Lung (tissue), 12 donors: ENCODE measurements around the gene DENND2A. TPM values are rescaled to one million over a fixed set of nuclear protein-coding genes. Genes with fewer than 3 reads are reported as not detected.

Experiments
- ATAC-seq: fragments of 200-7000 bp; cut with Tn5 transposase; one replicate; pipeline ENCODE4 v1.9.1; 2020; ENCODE audit warnings: moderate number of reproducible peaks; ENCODE audit not compliant: insufficient read depth, low FRiP score
- DNase-seq, 3 donors: peaks; one replicate each; pipeline ENCODE4 v3.0.0-alpha.2; 2013 to 2017
- H3K27ac ChIP-seq, 2 donors: one replicate each; pipeline ENCODE4 v1.5.1; 2013; ENCODE audit warnings: mild to moderate bottlenecking in 2 of 2, moderate library complexity in 2 of 2, control low read depth in 1 of 2, inconsistent platforms in 1 of 2, low read depth in 1 of 2, low read length in 1 of 2
- H3K27me3 ChIP-seq, 3 donors: one replicate each; pipeline ENCODE4 v1.5.1; 2013; ENCODE audit warnings: low read length in 2 of 3; ENCODE audit not compliant: control insufficient read depth in 3 of 3, insufficient read depth in 3 of 3
- H3K36me3 ChIP-seq, 4 donors: one replicate each; pipeline ENCODE4 v1.5.1; 2013; ENCODE audit warnings: low read length in 4 of 4, mild to moderate bottlenecking in 1 of 4, moderate library complexity in 1 of 4; ENCODE audit not compliant: control insufficient read depth in 4 of 4, insufficient read depth in 4 of 4
- H3K4me1 ChIP-seq, 5 donors: one replicate each; pipeline ENCODE4 v1.5.1; 2013; ENCODE audit warnings: low read length in 5 of 5, mild to moderate bottlenecking in 2 of 5, moderate library complexity in 1 of 5; ENCODE audit not compliant: control insufficient read depth in 5 of 5, insufficient read depth in 5 of 5
- H3K4me3 ChIP-seq: one replicate; pipeline ENCODE4 v1.5.1; 2013; ENCODE audit warnings: mild to moderate bottlenecking, control low read depth, moderate library complexity
- H3K9ac ChIP-seq, 2 donors: one replicate each; pipeline ENCODE4 v1.5.1; 2013; ENCODE audit warnings: low read length in 2 of 2, control low read depth in 1 of 2; ENCODE audit not compliant: insufficient read depth in 1 of 2
- H3K9me3 ChIP-seq, 4 donors: one replicate each; pipeline ENCODE4 v1.5.1; 2013; ENCODE audit warnings: low read length in 3 of 4, mild to moderate bottlenecking in 1 of 4, moderate library complexity in 1 of 4; ENCODE audit not compliant: control insufficient read depth in 4 of 4, insufficient read depth in 3 of 4
- WGBS, 2 donors: extraction: QIAGEN DNeasy Blood & Tissue Kit; methylation state at CpG; one replicate each; pipeline ENCODE4 v1.1.7; 2013; 5-methylcytosine and 5-hydroxymethylcytosine counted together
- polyA plus RNA-seq, 2 donors: library from polyadenylated mRNA; stranded (reverse); fragments of 200-250 nt; gene quantifications; one replicate each; pipeline ENCODE4 v1.2.1, GENCODE V29; 2013
- total RNA-seq, 2 donors: library from RNA; depleted of rRNA in 1 of 2; stranded (reverse); fragments of >200 nt in 1 of 2; gene quantifications; one replicate each; pipeline ENCODE4 v1.2.1, GENCODE V29; 2014 to 2021
- TF ChIP-seq, protein P1 (sequence below): IDR thresholded peaks from 2 replicates; pipeline ENCODE4 v1.5.1; 2012; ENCODE audit warnings: mild to moderate bottlenecking; ENCODE audit errors: control extremely low read depth, extremely low read depth
- donor health status: control.
- donor health status: control.
- donor health status: Bipolar disorder and iron deficiency.
- donor health status: healthy.
- donor health status: DM: yes; HTN: yes; CAD: no.

Gene DENND2A
- total and polyA plus RNA-seq, 4 donors = 4.1 to 32.4 (median 9.7) TPM

- TF ChIP-seq, protein P1, sequence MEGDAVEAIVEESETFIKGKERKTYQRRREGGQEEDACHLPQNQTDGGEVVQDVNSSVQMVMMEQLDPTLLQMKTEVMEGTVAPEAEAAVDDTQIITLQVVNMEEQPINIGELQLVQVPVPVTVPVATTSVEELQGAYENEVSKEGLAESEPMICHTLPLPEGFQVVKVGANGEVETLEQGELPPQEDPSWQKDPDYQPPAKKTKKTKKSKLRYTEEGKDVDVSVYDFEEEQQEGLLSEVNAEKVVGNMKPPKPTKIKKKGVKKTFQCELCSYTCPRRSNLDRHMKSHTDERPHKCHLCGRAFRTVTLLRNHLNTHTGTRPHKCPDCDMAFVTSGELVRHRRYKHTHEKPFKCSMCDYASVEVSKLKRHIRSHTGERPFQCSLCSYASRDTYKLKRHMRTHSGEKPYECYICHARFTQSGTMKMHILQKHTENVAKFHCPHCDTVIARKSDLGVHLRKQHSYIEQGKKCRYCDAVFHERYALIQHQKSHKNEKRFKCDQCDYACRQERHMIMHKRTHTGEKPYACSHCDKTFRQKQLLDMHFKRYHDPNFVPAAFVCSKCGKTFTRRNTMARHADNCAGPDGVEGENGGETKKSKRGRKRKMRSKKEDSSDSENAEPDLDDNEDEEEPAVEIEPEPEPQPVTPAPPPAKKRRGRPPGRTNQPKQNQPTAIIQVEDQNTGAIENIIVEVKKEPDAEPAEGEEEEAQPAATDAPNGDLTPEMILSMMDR = no peak
- ATAC-seq = no peak
- no peak for DNase-seq
- H3K27ac ChIP-seq = no peak overlapping the region
- no peak overlapping the region for H3K9ac ChIP-seq
- peaks cover 0 to 23% (median 6%) of the 10 kb centered on the region in 5 donors for H3K4me1 ChIP-seq
- 78 to 89% methylated on average over 4 of the region's 4 CpGs for WGBS, 2 donors
- peaks cover 0 to 2% (median 0%) of the 10 kb centered on the region in 4 donors for H3K36me3 ChIP-seq
- no peaks in the 10 kb centered on the region for H3K27me3 ChIP-seq
- H3K9me3 ChIP-seq = peaks cover 0 to 1% (median 0%) of the 10 kb centered on the region in 4 donors
- no peak overlapping the region for H3K4me3 ChIP-seq
Observed at GRCh38 chr7:140593672-140593982, 47.0 kb downstream of the DENND2A start.

DNA sequence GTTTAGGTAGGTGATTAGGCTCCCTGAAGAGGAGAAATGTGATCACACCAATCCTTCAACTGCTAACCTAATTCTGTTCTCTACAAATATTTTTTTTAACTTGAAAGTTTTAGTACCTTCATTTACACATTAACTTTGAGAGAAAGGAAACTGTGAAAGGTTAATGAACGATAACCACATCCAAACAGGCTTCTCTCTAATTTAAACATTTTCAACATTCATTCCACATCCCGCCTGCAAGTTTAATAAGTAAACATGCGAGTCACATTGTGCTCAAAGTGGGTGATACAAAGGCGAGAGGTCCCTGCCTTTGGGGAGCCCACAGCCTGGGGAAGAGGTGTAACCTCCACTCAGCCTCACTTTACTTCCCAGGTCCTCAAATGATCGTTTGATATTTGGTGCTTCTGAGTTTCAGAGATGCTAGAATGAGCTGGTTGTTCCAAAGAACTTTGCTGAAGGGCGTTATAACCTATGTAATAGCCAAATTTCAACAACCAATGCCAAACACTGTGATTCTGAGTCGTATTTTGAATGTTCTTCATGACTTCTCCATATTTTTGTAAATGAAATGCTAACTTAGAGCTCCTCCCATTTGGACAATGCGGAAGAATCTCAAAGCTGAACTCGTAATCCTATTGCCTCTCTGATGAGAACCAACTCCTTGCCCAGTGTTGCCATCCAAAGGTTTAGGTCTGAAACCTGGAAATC lies 47.5 kb downstream of the DENND2A start:
- 74 to 87% methylated on average over 9 of the region's 9 CpGs for WGBS, 2 donors
- TF ChIP-seq, protein P1 = no peak
- ATAC-seq = no peak
- Histone ChIP-seq H3K9me3 (peaks cover 0 to 1% (median 0%) of the 10 kb centered on the region in 4 donors), H3K27ac (no peak overlapping the region), H3K4me1 (peaks cover 0 to 23% (median 6%) of the 10 kb centered on the region in 5 donors), H3K27me3 (no peaks in the 10 kb centered on the region), H3K36me3 (peaks cover 0 to 2% (median 0%) of the 10 kb centered on the region in 4 donors), H3K4me3 (no peak overlapping the region), H3K9ac (no peak overlapping the region)
- DNase-seq = peak in 1 of 3 donors; percentile 15

- Histone ChIP-seq H3K27ac (no peak overlapping the region), H3K9ac (no peak overlapping the region), H3K4me1 (peaks cover 0 to 10% (median 3%) of the 10 kb centered on the region in 5 donors), H3K4me3 (no peak overlapping the region), H3K36me3 (peaks cover 0 to 9% (median 4%) of the 10 kb centered on the region in 4 donors), H3K27me3 (no peaks in the 10 kb centered on the region), H3K9me3 (peaks cover 0 to 1% (median 0%) of the 10 kb centered on the region in 4 donors)
- peak in 2 of 3 donors; percentile 37 to 57 for DNase-seq
- TF ChIP-seq, protein P1 = no peak
- no peak for ATAC-seq
- 38 to 40% methylated on average over 3 of the region's 3 CpGs for WGBS, 2 donors
Observed at GRCh38 chr7:140591180-140591902, 49.3 kb downstream of the DENND2A start.
